GM12878 (cell line): ENCODE measurements around the gene ANAPC2.

Experiments
- BACH1 ChIP-seq: fragments of 450-650 bp; IDR thresholded peaks from 2 replicates; pipeline ENCODE4 v1.6.1; 2017; ENCODE audit warnings: mild to moderate bottlenecking, borderline replicate concordance
- CBX5 ChIP-seq: sonication (generic); IDR thresholded peaks from 2 replicates; pipeline ENCODE4 v1.6.1; 2016; ENCODE audit warnings: low read depth, moderate library complexity, mild to moderate bottlenecking, inconsistent platforms
- ESRRA ChIP-seq: IDR thresholded peaks from 2 replicates; pipeline ENCODE4 v1.6.1; 2012; ENCODE audit warnings: mild to moderate bottlenecking, low read length, improper control_type of control experiment
- MYC ChIP-seq: IDR thresholded peaks from 2 replicates; pipeline ENCODE4 v1.6.1; 2011; ENCODE audit warnings: mild to moderate bottlenecking, low read length, moderate library complexity, inconsistent platforms; ENCODE audit not compliant: insufficient read depth, insufficient replicate concordance, insufficient read length, severe bottlenecking
- NFIC ChIP-seq: IDR thresholded peaks from 2 replicates; pipeline ENCODE4 v1.6.1; 2012; ENCODE audit warnings: low read depth, mild to moderate bottlenecking, inconsistent platforms, low read length, moderate library complexity
- NFYB ChIP-seq: IDR thresholded peaks from 2 replicates; pipeline ENCODE4 v1.6.1; 2011; ENCODE audit warnings: low read depth, mild to moderate bottlenecking, low read length, improper control_type of control experiment, moderate library complexity; ENCODE audit not compliant: insufficient read depth
- NR2C2 ChIP-seq: IDR thresholded peaks from 2 replicates; pipeline ENCODE4 v1.6.1; 2011; ENCODE audit warnings: borderline replicate concordance, low read depth; ENCODE audit not compliant: control insufficient read depth, insufficient read length
- PAX8 ChIP-seq: fragments of 450-650 bp; IDR thresholded peaks from 2 replicates; pipeline ENCODE4 v1.6.1; 2017; ENCODE audit warnings: mild to moderate bottlenecking, moderate library complexity
- POLR2A ChIP-seq: IDR thresholded peaks from 2 replicates; pipeline ENCODE4 v1.6.1; 2011; ENCODE audit warnings: low read depth, mild to moderate bottlenecking, low read length
- STAT3 ChIP-seq: IDR thresholded peaks from 2 replicates; pipeline ENCODE4 v1.6.1; 2011; ENCODE audit warnings: low read depth, low read length, improper control_type of control experiment
- YY1 ChIP-seq: IDR thresholded peaks from 2 replicates; pipeline ENCODE4 v1.6.1; 2011; ENCODE audit warnings: low read depth, mild to moderate bottlenecking, low read length
- TF ChIP-seq, protein P1 (sequence below): IDR thresholded peaks from 2 replicates; pipeline ENCODE4 v1.6.1; 2012; ENCODE audit warnings: mild to moderate bottlenecking, low read depth, low read length
- TF ChIP-seq, protein P2 (sequence below), 3 experiments: IDR thresholded peaks in 2 of 3; conservative IDR thresholded peaks in 1 of 3; 2 replicates each; pipeline ENCODE4 v1.5.1; 2011; ENCODE audit warnings: low read depth in 3 of 3, low read length in 3 of 3, mild to moderate bottlenecking in 3 of 3, control low read depth in 2 of 3, moderate library complexity in 2 of 3, inconsistent platforms in 1 of 3, mixed read lengths in 1 of 3; ENCODE audit not compliant: control insufficient read depth in 2 of 3, insufficient read depth in 1 of 3; ENCODE audit errors: extremely low read depth in 1 of 3

DNA sequence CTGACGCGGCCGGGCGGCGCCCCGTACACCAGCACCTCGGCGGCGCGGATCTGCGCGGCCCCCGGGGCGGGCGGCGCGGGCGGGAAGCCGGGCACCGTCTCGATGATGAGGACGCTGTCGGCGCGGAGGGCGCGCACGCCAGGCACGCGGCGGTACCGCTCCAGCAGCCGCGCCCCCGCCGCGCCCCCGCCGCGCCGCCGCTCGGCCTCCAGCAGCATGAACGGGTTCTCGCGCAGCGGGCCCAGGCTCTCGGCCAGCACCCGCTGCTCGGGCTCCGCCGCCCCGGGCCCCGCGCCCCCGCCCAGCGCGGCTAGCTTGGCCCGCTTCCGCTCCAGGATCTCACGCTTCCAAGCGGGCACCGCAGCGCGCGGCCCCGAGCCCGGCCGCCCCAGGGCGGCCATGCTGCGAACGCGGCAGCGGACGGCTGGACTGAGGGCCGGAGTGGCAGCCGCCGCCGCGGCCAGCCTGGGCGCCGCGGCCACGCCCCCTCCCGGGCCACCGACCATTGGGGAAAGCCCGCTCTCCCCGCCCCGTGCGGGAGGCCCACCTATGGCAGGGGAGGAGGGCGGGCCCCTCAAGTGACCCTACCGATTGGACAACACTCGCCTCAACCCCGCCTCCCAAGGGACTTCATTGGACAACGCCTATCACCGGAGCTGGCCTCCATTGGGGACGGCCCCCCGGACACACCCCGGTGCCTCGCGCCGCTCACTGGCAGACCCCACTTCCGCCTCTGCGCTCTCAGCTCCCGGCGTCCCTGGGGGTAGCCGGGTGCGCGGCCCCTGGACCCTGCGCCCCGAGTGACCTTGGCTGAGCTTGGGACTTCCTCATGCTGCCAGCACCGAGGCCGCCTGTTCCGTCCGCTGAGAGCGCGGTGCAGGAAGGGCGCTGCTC is 12.2 kb upstream of the ANAPC2 start, which contains the start of gene TPRN:
- TF ChIP-seq POLR2A (peak; percentile 95), MYC (no peak), NR2C2 (no peak), BACH1 (peak; percentile 84), PAX8 (no peak), NFIC (no peak), STAT3 (no peak), YY1 (peak; percentile 92), ESRRA (peak; percentile 94), NFYB (peak; percentile 98), CBX5 (no peak)
- TF ChIP-seq, protein P1, sequence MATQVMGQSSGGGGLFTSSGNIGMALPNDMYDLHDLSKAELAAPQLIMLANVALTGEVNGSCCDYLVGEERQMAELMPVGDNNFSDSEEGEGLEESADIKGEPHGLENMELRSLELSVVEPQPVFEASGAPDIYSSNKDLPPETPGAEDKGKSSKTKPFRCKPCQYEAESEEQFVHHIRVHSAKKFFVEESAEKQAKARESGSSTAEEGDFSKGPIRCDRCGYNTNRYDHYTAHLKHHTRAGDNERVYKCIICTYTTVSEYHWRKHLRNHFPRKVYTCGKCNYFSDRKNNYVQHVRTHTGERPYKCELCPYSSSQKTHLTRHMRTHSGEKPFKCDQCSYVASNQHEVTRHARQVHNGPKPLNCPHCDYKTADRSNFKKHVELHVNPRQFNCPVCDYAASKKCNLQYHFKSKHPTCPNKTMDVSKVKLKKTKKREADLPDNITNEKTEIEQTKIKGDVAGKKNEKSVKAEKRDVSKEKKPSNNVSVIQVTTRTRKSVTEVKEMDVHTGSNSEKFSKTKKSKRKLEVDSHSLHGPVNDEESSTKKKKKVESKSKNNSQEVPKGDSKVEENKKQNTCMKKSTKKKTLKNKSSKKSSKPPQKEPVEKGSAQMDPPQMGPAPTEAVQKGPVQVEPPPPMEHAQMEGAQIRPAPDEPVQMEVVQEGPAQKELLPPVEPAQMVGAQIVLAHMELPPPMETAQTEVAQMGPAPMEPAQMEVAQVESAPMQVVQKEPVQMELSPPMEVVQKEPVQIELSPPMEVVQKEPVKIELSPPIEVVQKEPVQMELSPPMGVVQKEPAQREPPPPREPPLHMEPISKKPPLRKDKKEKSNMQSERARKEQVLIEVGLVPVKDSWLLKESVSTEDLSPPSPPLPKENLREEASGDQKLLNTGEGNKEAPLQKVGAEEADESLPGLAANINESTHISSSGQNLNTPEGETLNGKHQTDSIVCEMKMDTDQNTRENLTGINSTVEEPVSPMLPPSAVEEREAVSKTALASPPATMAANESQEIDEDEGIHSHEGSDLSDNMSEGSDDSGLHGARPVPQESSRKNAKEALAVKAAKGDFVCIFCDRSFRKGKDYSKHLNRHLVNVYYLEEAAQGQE = no peak
- TF ChIP-seq, protein P2, sequence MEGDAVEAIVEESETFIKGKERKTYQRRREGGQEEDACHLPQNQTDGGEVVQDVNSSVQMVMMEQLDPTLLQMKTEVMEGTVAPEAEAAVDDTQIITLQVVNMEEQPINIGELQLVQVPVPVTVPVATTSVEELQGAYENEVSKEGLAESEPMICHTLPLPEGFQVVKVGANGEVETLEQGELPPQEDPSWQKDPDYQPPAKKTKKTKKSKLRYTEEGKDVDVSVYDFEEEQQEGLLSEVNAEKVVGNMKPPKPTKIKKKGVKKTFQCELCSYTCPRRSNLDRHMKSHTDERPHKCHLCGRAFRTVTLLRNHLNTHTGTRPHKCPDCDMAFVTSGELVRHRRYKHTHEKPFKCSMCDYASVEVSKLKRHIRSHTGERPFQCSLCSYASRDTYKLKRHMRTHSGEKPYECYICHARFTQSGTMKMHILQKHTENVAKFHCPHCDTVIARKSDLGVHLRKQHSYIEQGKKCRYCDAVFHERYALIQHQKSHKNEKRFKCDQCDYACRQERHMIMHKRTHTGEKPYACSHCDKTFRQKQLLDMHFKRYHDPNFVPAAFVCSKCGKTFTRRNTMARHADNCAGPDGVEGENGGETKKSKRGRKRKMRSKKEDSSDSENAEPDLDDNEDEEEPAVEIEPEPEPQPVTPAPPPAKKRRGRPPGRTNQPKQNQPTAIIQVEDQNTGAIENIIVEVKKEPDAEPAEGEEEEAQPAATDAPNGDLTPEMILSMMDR (IDR thresholded peaks at IDR 0.05 in 2 of 3, conservative IDR thresholded peaks at IDR 0.05 in 1 of 3; ENCODE audit: control insufficient read depth in 2 of 3, extremely low read depth in 1 of 3, insufficient read depth in 1 of 3, low read depth in 3 of 3, low read length in 3 of 3) = no peak
